Stimulated activated memory B cell treated with anti-CD40 and anti-IgM and Interleukin-4, amounts not matched to agents 10 μg/mL and 1 μg/mL and 100 μg/mL, for 72 hours (primary cell): ENCODE results near the gene GOLGA5.

ENCODE experiments used
- ATAC-seq: fragments of 150-1000 bp; cut with Tn5 transposase; 2 replicates; pipeline ENCODE4 v1.10.0; 2021
- H3K27ac Mint-ChIP-seq: one replicate; pipeline ENCODE4 v1.8.0; 2022; ENCODE audit warnings: mild to moderate bottlenecking, mixed read lengths
- H3K27me3 Mint-ChIP-seq: one replicate; pipeline ENCODE4 v1.8.0; 2022; ENCODE audit warnings: mixed read lengths
- H3K36me3 Mint-ChIP-seq: one replicate; pipeline ENCODE4 v1.8.0; 2022; ENCODE audit warnings: mixed read lengths
- H3K4me1 Mint-ChIP-seq: one replicate; pipeline ENCODE4 v1.8.0; 2022; ENCODE audit warnings: mixed read lengths
- H3K4me3 Mint-ChIP-seq: one replicate; pipeline ENCODE4 v1.8.0; 2022; ENCODE audit warnings: mild to moderate bottlenecking, moderate library complexity, mixed read lengths
- H3K9me3 Mint-ChIP-seq: one replicate; pipeline ENCODE4 v1.8.0; 2022; ENCODE audit warnings: mixed read lengths

The GOLGA5 gene

DNA sequence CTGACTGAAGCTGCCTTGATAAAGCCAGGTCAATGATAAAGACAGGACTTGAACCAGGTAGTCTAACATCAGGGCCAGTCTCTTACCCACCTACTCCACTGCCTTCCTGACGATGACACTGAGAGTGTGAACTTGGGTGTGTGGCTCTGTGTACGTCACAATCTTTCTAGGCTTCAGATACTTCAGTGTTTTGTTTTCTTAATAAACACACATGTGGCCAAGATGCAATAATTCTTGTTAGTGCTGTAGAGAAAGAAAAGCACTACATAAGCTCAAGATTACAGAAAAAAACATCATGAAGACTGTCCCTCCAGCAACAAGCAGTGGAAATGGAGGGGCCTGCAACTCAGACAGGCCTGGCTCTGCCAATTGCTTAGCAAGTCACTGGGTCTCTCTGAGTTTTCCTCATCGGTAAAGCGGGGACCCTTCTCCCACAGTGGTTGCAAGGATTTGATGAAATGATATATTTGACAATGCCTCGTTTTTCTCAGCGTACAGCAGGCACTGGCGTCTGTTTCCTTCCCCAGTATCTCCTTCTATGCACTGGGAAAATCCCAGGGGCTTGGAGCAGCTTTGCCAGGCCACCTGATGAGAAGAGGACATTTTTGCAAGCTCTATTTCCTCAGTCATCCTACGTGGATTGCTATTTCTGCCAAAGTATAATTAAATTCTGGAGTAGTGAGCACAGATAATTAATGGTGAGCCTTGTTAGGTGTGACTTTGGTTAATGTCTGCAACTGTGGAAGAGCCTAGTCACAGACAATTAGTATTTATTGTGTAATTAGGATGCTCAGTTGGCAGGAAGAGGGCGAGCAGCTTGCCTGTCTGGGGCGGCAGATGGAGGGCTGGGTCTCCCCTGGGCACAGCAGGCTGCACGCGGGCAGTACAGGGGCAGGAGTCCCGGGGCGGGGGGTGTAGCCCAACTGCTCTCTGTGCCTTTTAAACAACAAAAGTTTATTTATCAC lies 73.1 kb downstream of the GOLGA5 start:
- peaks cover 4% of the 10 kb centered on the region for H3K9me3 Mint-ChIP-seq
- no peaks in the 10 kb centered on the region for H3K4me1 Mint-ChIP-seq
- no peak for ATAC-seq
- peaks cover 32% of the 10 kb centered on the region for H3K27me3 Mint-ChIP-seq
- no peak overlapping the region for H3K4me3 Mint-ChIP-seq
- H3K27ac Mint-ChIP-seq, result no peak overlapping the region
- peaks cover 7% of the 10 kb centered on the region for H3K36me3 Mint-ChIP-seq

DNA sequence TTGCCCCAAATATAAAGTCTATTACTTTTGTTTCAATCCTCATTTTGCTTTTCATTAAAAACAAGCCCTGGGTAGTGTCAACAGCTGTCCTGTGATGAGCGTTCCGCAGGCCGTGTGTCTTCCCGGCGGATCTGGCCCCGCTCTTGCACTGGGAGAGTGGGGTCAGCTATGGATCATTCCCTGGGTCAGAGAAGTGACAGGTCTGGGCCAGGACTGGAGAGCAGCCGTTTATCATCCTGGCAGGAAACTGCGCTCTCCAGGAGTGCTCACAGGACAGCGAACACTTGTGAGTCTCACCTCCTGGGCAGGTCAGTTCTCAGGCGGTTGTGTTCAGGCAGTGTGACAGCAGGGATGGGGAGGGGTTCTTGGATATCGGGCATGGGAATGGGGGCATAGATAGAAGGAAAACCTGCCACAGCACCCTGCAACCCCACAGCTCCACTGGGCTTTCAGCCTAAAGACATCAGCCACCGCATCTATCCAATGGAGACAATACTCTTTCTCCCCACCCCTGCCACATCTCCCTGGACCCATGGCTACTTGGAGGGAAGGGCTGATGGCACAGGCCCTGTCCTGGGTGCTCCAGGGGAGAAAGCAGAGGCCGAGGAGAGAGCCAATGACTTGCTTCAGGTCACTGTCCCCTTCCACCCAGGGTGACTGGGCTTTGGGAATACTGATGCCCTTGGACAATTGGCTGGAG lies 81.0 kb downstream of the GOLGA5 start:
- Mint-ChIP-seq H3K4me1 (no peaks in the 10 kb centered on the region), H3K36me3 (no peaks in the 10 kb centered on the region), H3K9me3 (no peaks in the 10 kb centered on the region), H3K27ac (no peak overlapping the region), H3K4me3 (no peak overlapping the region), H3K27me3 (peaks cover 39% of the 10 kb centered on the region)
- no peak for ATAC-seq

DNA sequence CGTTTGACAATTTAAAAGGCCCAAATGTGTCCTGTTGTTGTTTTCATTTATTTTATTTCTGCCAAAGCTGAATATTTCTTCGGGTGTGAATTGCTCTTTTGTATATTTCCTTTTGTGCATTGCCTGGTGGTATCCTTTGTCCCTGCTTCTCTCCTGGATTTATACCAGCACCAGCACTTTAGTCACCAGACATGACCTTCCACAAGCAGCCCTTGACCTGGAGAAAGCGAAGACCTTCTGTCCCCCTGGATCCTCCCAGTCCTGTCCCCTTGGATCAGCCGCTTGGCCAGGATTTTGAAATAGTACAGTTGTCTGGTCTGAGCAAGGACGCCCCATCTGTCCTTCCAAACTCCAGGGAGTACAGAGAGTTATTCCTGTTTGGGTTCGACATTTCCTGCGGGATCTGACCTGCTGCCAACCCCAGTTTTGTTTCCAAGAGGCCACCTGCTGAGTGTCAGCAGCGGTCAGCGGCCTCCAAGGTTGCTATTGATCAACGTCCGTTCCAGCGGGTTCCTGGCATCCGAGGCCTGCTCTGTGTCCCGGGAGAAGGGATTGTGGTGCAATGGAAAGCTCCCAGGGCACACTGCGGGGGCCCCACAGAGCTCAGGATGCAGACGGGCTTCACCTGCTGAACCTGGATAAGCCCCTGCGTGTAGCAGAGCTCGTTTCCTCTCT lies 83.8 kb downstream of the GOLGA5 start:
- Mint-ChIP-seq H3K27me3 (peaks cover 60% of the 10 kb centered on the region), H3K4me1 (no peaks in the 10 kb centered on the region), H3K36me3 (no peaks in the 10 kb centered on the region), H3K27ac (no peak overlapping the region), H3K9me3 (no peaks in the 10 kb centered on the region), H3K4me3 (no peak overlapping the region)
- no peak for ATAC-seq

- no peaks in the 10 kb centered on the region for H3K4me1 Mint-ChIP-seq
- no peak for ATAC-seq
- peaks cover 68% of the 10 kb centered on the region for H3K27me3 Mint-ChIP-seq
- H3K4me3 Mint-ChIP-seq, result no peak overlapping the region
- no peak overlapping the region for H3K27ac Mint-ChIP-seq
- no peaks in the 10 kb centered on the region for H3K36me3 Mint-ChIP-seq
- H3K9me3 Mint-ChIP-seq, result peaks cover 3% of the 10 kb centered on the region
Measured at GRCh38 chr14:92880351-92880750, 86.2 kb downstream of the GOLGA5 start.

DNA sequence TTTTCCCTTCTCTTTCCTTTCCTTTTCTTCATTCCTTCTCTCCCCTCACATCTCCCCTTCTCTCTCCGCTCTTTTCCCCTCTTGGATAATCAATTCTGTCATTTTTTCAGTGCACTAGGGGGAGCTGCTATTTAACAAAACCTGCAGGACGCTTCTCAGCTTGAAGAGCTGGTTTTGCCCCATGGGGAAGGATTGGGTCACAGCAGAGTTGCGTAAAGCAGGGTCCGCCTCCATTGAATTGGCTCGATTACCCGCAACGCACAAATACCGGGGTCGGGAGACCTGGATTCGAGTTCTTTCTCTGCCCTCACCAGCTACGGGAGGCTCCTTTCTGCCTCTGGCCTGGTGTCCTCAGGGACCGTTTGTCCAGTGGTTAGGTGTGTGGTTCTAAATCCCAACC lies 86.7 kb downstream of the GOLGA5 start:
- H3K9me3 Mint-ChIP-seq, result peaks cover 3% of the 10 kb centered on the region
- H3K4me1 Mint-ChIP-seq, result no peaks in the 10 kb centered on the region
- no peak for ATAC-seq
- no peaks in the 10 kb centered on the region for H3K36me3 Mint-ChIP-seq
- no peak overlapping the region for H3K27ac Mint-ChIP-seq
- no peak overlapping the region for H3K4me3 Mint-ChIP-seq
- H3K27me3 Mint-ChIP-seq, result peaks cover 72% of the 10 kb centered on the region

DNA sequence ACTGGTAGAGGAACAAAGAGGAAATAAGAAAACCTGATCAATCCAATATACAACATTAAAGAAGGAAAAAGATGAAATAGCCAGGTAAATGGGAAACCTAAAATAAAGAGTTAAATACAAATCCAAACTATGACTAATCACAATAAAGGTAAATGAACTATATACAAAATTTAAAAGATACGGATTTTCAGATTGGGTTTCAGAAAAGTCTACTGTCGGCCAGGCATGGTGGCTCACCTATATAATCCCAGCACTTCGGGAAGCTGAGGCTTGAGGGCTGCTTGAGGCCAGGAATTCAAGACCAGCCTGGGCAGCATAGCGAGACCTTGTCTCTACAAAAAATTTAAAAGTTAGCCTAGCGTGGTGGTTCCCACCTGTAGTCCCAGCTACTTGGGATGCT lies 89.0 kb downstream of the GOLGA5 start:
- H3K27ac Mint-ChIP-seq, result no peak overlapping the region

DNA sequence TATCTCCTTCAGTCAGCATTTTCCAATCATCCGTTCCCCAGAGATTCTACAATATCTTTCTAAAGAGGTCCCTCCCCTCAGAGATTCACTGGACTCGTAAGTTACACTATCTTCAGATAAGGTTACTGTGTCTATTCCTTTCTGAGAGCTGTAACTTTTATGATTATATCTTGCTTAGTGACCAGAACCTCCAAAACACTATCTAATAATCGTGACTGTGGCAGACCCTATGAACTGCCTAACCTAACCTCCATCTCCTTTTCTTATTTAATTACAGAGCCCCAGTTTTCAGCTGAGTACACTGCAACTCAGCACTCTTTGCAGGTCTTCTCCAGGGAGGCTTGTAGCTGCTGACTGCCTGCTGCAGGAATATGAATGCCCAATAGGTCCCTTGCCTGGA lies 90.3 kb downstream of the GOLGA5 start:
- Mint-ChIP-seq H3K36me3 (no peaks in the 10 kb centered on the region), H3K4me1 (no peaks in the 10 kb centered on the region), H3K27me3 (peaks cover 63% of the 10 kb centered on the region), H3K4me3 (no peak overlapping the region), H3K9me3 (peaks cover 7% of the 10 kb centered on the region), H3K27ac (no peak overlapping the region)
- no peak for ATAC-seq

More for the DNA sequence above, 89.0 kb downstream of the GOLGA5 start:
- H3K36me3 Mint-ChIP-seq, result no peaks in the 10 kb centered on the region
- ATAC-seq, result no peak
- H3K27me3 Mint-ChIP-seq, result peaks cover 68% of the 10 kb centered on the region
- H3K4me3 Mint-ChIP-seq, result no peak overlapping the region
- H3K4me1 Mint-ChIP-seq, result no peaks in the 10 kb centered on the region
- H3K9me3 Mint-ChIP-seq, result peaks cover 7% of the 10 kb centered on the region

DNA sequence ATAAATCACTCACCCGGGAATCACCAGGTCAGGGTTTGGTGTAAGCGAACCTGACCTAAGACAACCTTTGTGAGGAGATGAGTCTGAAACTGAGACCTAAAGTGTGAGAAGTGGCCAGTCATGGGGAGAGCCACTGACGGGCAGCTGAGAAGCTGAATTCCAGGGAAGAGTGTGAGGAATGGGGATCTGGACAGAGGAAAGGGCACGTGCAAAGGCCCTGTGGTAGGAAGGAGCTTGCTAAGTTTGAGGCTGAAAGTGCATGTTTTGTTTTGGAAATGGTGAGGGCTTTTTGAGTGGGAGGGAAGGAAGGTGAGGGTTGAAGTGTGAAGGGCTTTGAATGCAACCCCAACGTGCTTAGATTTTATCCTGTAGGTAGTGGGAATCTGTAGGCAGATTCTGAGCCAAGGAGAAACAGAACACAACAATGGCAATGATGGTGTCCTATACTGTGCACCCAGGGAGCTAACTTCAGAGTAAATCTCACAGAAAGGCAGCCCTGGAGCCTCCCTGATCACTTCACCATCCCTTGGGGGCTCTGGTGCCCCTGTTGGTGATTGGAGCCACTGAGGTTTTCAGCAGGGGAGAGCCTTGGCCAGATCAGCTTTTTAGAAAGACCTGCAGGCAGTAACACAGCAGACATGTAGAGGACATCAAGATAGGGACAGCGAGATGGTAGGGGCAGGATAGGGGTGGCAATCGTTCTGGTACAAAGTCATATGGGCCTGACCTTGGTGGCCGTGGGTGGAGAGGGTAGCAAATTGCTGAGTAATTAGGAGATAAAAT lies 91.4 kb downstream of the GOLGA5 start:
- H3K27ac Mint-ChIP-seq, result no peak overlapping the region
- peaks cover 7% of the 10 kb centered on the region for H3K9me3 Mint-ChIP-seq
- H3K36me3 Mint-ChIP-seq, result no peaks in the 10 kb centered on the region
- H3K4me3 Mint-ChIP-seq, result no peak overlapping the region
- ATAC-seq, result no peak
- H3K27me3 Mint-ChIP-seq, result peaks cover 52% of the 10 kb centered on the region
- H3K4me1 Mint-ChIP-seq, result no peaks in the 10 kb centered on the region

GRCh38 chr14:92886337-92886736 lies 92.2 kb downstream of the GOLGA5 start:
- ATAC-seq, result no peak
- no peak overlapping the region for H3K27ac Mint-ChIP-seq
- no peaks in the 10 kb centered on the region for H3K4me1 Mint-ChIP-seq
- H3K4me3 Mint-ChIP-seq, result no peak overlapping the region
- H3K27me3 Mint-ChIP-seq, result peaks cover 44% of the 10 kb centered on the region
- H3K36me3 Mint-ChIP-seq, result no peaks in the 10 kb centered on the region
- H3K9me3 Mint-ChIP-seq, result peaks cover 7% of the 10 kb centered on the region

DNA sequence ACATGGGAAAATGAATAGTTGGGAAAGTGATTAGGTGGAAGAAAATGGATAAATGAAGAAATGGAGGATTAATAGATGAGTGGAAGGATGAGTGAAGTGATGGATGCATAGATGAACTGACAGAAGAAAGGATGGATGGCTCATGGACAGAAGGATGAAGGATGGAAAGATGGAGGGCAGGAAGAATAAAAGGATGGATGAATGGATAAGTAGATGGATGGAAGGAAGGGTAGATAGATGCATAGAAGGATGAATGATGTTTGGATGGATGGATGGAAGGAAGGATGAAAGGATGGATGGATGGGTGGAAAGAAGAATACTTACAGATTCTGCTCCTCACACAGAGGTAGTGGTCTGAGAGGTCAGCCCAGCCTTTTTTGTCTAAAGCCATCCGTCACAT lies 93.1 kb downstream of the GOLGA5 start:
- Mint-ChIP-seq H3K27me3 (peaks cover 35% of the 10 kb centered on the region), H3K36me3 (no peaks in the 10 kb centered on the region), H3K4me1 (no peaks in the 10 kb centered on the region), H3K27ac (no peak overlapping the region), H3K4me3 (no peak overlapping the region), H3K9me3 (peaks cover 7% of the 10 kb centered on the region)
- no peak for ATAC-seq

DNA sequence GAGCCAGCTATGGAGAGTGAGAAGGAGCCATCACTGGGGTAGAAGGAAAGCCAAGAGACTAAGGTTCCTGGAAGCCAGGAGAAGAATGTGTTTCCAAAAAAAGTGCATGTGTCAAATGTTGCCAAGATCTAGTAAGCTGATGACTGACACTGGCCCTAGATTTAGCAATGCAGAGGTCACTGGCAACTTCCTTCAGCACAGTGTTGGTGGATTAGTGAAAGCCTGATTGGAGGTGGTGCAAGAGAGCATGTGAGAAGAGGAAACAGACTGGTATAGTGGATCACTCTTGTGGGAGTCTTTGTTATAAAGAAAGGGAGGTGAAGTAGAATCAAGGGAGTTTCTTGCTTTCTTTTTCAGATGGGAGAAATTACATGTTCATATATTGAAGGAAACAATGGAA lies 94.8 kb downstream of the GOLGA5 start:
- Mint-ChIP-seq H3K4me1 (no peaks in the 10 kb centered on the region), H3K4me3 (no peak overlapping the region), H3K36me3 (no peaks in the 10 kb centered on the region), H3K27ac (no peak overlapping the region), H3K9me3 (peaks cover 10% of the 10 kb centered on the region), H3K27me3 (peaks cover 35% of the 10 kb centered on the region)
- ATAC-seq, result no peak
